Raji (cell line): ENCODE results near the gene SCAF4.

Experiments used
- POLR2A ChIP-seq: IDR thresholded peaks from 2 replicates; pipeline ENCODE4 v1.6.1; 2011; ENCODE audit warnings: low read depth, low read length, control low read depth; ENCODE audit not compliant: insufficient read depth

The SCAF4 gene

DNA sequence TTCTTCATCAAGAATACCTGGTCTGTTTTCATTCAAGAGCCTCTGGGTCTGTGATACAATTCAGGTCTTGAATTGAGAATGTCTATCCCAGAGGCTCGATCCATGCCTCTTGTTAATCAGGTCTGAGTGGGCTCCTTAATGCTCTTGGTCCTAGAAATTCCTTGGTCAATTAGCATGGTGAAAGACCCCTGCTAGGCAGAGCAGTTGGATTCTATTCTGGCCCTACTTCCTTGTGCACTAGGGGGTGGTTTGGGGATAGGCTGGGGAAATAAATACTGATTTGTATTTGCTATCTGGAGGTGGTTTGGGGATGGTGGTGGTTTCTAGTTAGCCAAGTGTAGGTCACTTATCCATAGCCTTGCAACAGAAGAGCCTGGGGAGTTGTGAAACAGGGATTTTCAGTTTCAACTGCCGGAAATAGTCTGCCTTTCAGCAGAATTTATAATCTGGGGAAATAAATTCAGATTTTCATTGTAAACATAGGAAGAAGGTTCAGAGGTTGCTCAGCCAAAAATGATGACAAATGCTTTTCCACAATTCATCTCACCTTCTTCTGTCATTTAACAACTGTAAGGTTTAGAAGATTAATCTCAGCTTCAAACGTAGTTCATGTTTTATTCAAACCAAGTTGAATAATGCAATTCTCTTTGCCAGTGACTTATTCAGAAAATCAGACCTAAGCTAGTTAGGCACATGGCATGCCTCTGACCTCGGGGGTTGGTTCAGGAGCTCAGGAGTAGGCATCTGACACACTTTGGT, 22.2 kb upstream of the SCAF4 start:
- no peak for TF ChIP-seq POLR2A

DNA sequence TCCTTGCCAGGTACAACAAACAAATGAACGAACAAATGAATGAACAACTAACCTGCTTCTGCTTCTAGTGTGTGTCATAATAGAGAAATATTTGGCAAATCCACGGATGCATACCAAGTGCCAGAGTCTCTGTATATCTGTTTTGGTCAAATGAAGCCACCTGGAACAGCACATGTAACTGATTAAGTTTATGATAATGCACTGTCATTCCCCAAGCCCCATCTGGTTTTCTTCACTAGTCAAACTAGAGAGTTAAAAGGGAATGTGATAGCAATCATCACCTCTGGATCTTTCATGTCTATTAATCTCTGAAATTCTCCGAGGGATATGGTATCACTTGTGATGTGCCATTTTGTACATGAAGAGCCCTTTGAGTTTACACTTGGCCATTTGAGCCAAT, 21.0 kb upstream of the SCAF4 start:
- no peak for TF ChIP-seq POLR2A

DNA sequence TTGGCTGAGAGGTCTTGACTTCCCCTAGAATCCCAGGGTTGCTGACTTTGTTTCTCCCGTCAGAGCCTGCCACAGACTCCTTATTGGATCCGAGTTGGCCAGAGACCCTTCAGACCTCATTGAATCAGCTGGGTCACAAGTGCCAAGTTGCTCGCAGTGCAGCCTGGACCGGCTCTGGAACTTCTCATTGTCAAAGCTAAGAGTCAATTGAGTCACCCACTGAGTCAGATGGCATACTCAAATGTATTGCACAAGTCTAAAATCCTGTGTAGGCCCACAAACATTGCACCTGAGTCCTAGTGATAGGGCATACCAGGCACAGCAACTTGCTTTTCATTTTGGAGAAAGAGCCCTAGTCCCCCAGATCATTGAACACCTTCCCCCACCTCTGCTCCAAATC, 20.4 kb upstream of the SCAF4 start:
- no peak for TF ChIP-seq POLR2A

DNA sequence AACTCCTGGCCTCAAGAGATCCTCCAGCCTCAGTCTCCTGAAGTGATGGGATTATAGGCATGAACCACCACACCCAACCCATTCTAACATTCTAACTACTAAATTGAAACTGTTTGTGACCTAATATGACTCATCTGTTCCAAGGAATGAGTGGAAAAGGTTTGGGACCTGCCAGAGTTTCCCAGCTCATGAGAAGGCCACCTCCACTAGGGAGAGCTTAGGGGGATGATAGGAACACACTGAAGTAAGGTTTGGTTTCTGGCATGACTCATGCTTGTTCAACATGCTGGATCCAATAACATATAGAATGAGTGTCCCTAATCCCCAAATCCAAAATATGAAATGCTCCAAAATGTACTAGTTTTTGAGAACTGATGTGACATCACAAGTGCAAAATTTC, 18.9 kb upstream of the SCAF4 start:
- no peak for TF ChIP-seq POLR2A

DNA sequence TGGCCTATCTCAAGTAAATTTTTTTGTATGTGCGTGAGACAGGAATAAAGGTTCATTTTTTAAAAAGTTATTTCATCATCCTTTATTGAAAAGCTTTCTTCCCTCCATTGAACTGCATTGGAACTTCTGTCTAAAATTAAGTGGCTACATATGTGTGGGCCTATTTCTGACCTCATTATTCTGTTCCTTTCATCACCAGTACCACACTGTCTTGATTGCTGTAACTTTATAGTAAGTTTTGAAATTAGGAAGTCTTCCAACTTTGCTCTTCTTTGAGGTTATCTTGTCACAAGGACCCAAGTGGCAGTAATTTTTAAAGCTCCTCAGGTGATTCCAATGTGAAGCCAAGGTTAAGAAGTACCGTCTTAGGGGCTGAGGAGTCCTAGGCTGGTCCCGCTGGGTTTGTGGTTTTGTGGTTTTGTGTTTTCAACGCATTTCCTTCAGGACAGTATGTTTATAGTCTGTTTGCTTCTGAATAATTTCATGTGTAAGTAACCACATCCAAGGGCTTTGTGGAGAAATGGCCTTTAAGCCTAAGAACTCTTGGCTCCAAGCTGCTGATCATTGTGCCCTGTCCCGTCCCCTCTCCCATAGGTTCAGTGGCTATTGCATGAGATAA, 12.4 kb upstream of the SCAF4 start:
- TF ChIP-seq POLR2A = no peak

DNA sequence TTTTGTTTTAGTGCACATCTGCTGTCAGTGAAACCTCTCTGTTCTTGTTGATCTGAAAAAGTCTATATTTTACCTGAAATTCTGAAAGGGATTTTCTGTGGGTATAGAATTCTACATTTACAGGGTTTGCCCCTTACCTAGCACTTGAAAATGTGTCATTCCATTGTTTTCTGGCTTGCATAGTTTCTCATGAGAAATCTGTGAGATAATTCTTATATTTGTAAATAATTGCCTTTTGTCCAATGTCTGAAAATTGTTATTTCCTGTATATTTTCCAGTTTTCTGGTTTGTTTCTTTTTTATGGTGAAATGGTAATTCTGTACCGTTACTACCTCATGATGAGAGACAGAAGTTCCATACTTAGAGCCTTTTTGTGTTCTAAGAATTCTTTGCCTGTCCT, 11.8 kb upstream of the SCAF4 start:
- no peak for TF ChIP-seq POLR2A

DNA sequence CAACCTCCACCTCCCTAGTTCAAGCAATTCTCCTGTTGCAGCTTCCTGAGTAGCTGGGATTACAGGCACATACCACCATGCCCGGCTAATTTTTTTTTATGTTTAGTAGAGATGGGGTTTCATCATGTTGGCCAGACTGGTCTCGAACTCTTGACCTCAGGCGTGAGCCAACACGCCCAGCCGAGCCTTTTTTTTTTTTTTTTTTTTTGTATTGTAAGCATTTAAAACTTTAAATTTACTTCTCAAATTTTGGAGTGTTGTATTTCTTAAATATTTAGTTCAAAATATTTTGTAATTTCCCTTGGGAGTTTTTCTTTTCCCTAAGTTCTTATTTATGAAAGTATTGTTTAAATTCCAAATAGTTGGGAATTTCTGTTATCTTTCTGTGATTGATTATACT, 9.2 kb upstream of the SCAF4 start:
- TF ChIP-seq POLR2A = no peak

DNA sequence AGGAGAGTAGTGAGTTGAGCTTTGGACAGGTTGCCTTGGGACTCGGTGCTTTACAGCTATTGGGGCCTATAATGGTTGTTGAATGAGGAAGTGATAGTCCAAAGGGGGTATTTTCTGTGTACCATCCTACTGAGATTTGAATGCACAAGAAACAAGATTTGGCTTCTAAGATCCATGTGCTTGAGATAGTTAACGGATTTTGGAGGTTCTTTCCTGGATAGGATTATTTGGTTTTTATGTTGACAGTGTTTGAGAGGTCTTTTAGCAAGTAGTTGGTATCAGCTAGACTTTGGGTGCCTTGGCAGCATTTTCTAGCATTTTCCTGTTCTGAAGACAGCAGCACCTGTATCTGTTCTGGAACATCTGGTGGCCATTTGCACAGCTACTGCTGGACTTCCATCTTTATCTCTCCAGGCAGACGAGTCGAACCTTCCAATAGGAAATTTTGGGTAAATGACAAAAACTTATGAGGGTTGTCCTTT, 3.6 kb upstream of the SCAF4 start:
- no peak for TF ChIP-seq POLR2A

DNA sequence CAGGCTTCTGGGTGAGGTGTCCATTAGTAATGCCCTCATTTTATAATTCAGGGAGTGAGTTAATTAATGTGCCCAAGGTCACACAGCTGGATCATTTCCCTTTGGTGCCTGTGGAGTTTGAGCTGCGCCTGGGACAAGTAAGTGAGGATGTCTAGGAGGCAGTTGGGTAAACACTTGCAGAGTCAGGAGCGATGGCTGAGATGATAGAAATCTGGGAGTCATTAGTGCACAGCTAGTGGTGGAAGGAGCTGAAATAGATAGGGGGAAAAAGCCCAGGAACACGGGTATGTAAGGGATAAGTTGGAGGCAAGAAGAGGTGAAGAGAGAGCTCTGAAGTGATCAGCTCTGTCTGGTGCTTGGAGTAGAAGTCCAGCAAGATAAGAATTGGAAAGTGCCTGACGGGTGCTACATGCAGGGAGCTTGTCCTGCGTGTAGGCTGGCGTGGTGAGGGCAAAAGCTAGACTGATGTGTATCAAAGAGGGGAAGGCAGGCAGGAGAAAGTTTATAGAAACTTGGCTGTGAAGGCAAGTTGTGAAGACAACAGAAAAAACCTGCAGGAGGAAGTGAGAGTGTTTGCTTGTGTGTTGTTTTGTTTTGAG, 1.7 kb upstream of the SCAF4 start:
- TF ChIP-seq POLR2A = peak; percentile 15; the same call in 1 of the 2 replicates

DNA sequence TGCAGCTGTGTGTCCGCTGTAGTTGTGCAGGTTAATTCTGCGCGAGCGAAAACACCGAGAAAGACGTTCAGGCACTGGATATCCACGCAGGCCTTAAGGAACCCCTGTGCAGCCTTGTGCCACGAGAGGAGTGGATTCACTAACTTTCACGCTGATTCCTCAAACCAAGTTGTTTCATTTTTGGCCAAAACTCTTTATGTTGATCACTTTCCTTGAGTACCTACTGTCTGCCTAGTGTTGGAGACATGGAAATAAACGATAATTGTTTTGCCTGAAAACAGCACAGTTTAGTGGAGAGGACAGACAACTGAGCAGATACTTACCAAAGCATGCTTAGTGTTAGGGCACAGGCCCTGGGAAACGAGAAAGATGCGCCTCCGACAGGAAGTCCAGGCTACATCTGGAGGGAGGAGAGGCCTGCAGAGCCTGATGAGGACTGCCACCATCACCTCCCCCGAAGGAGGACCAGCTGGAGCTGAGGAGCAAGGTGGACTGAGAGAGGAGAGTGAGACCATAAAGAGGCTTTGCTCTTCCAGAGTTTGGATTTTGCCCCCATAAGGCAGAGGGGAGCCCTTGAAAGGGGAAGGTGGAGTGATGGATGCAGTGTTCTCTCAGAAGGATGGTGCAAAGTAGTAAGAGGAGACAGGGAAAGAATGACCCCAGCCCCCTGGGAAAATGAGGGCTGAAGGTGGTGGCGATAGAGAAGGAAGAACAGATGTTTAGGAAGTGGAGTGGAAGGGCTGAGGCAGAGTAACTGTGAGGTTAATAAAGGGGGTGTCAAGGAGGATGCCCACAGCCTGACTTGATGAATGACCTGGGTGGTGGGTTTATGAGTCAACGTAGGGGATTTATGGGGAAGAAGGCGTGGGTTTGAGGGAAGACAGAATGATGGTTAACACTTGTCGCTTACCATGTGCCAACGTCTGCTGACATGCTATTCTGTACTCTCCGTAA, 956 bp upstream of the SCAF4 start:
- TF ChIP-seq POLR2A = no peak

DNA sequence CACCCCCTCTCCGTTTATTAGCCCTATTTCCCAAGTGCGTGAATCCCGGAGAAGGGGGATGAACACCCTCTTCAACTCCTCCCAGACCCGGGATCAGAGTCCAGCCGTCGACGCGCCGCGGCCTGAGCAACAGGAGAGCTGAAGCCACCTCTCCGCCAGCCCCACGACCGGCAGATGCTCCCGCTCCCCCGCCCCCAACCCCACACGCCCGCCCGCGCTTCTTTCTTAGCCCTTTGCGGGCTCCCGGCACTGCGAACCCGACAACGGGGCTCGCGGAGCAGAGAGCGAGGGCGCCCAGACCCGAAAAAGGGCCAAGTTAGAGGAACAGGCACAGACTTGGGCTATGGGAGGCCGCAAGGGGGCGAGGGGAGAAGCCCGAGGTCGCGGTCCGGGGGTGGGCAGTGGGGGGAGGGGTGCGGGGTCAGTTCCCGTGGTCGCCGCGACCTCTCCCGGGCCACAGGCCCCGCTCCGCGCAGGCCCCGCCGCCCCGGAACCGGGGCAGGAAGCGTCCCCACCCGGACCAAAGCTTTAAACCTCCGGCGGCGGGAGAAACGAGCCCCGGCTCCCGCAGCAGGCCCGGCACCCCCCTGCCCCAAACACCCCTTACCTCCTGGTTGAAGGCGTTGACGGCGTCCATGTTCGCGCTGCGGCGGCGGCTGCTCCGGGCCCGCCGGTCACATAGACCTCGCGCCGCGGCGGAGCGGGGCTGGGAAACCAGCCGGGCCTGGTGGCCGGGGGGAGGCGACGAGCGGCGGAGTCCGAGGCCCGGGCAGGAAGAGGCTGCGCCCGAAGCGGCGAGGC, 662 bp downstream of the SCAF4 start:
- no peak for TF ChIP-seq POLR2A

DNA sequence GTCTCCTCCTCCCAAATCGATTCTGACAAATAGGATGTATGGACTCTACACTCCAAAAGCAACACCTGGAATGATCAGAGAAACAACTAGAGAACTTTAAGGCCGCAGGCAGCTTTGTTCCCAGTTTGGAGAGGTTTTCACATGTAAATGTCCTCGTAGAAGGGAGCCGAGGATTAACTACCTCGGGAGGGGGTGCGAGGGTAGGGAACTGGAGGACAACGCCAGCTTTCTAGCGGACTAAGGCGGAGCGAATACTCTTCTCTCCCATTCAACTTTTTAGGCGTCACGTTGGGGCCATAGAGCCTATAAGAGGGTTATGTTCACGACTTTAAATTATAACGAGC, 1.2 kb downstream of the SCAF4 start:
- no peak for TF ChIP-seq POLR2A

DNA sequence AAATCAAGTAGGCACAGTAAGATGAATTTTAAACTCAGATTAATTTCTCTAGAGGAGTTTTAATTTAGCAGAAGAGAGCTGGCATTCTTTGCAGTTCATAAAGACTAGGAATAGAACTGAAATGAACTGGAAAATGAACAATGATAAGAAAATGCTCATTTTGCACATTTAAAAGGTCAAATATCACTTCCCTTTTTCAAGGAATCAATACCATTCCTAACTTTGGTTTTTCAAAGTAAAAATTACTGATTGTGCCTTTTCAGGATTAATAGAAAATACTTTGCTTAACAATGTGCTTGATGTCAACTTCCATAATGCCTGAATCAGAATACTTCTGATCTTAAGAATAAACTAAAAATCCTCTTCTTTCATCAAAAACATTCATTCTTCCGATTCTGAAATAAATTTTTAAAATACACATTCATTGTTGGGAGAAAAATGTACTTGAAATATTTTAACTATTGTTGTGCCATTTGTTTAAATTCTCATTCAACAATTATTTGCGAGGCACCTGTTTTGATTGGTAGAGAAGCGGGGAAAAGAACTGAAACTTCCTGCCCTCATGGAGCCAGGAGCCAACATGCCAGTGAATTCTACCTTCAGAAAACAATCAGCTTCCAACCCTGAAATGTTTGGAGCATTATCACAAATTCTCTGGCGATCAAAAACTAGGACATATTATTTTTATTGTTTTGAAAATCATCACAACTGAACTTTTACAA, 2.1 kb downstream of the SCAF4 start:
- TF ChIP-seq POLR2A = no peak

DNA sequence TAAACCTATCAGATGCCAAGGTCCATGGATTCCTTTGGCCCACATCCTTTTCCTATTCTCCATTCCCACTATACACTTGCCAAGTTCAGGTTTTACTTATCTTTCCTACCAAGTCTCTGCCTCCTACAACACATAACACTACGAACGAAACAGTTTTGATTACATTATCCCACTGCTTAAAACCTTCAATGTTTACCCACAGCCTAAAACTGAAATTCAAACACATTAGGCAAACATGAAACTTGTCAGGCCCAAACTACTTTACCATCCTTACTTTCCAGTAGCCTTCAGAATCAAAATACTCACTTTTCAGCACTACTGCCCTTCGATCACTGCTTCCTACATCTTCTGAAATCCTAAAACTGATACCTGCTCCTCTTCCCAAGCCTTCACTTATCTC, 3.0 kb downstream of the SCAF4 start:
- no peak for TF ChIP-seq POLR2A
